Neural progenitor cell (in vitro differentiated cells): Measurements from ENCODE around the gene PRKCD.

ENCODE experiments used
- EZH2 ChIP-seq: fragments of 200-600 bp; sonication (generic); IDR thresholded peaks from 2 replicates; pipeline ENCODE4 v1.6.1; 2017; ENCODE audit warnings: antibody characterized with exemption, mild to moderate bottlenecking, moderate library complexity
- EZH2phosphoT487 ChIP-seq: fragments of 200-600 bp; sonication (generic); IDR thresholded peaks from 2 replicates; pipeline ENCODE4 v1.6.1; 2017; ENCODE audit warnings: antibody characterized with exemption
- TF ChIP-seq, protein P1 (sequence below): fragments of 200-600 bp; sonication (generic); IDR thresholded peaks from 2 replicates; pipeline ENCODE4 v1.5.1; 2017; ENCODE audit warnings: antibody characterized with exemption, mild to moderate bottlenecking

DNA sequence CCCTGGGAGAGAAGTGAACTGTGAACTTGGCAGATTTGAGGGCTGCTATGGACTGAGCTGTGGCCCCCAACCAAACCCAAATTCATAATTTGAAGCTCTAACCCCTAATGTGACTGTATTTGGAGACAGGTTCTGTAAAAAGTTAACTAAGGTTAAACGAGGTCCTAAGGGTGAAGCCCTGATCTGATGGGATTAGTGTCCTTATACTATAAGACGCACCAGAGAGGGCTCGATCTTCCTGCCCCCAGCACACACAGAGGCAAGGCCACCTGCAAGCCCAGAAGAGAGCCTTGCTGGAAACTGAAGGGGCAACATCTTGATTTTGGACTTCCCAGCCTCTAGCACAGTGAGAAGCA is 60.8 kb downstream of the PRKCD start:
- TF ChIP-seq, protein P1, sequence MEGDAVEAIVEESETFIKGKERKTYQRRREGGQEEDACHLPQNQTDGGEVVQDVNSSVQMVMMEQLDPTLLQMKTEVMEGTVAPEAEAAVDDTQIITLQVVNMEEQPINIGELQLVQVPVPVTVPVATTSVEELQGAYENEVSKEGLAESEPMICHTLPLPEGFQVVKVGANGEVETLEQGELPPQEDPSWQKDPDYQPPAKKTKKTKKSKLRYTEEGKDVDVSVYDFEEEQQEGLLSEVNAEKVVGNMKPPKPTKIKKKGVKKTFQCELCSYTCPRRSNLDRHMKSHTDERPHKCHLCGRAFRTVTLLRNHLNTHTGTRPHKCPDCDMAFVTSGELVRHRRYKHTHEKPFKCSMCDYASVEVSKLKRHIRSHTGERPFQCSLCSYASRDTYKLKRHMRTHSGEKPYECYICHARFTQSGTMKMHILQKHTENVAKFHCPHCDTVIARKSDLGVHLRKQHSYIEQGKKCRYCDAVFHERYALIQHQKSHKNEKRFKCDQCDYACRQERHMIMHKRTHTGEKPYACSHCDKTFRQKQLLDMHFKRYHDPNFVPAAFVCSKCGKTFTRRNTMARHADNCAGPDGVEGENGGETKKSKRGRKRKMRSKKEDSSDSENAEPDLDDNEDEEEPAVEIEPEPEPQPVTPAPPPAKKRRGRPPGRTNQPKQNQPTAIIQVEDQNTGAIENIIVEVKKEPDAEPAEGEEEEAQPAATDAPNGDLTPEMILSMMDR: no peak
- no peak for TF ChIP-seq EZH2
- no peak for TF ChIP-seq EZH2phosphoT487
